ENCODE results near the gene TEX22. TPM values are rescaled to one million over a fixed set of nuclear protein-coding genes. Genes with fewer than 3 reads are reported as not detected.
A peak's percentile ranks its signal among the peaks of the same experiment; 100 is the strongest.

Gene TEX22
- total and polyA plus RNA-seq, 8 donors = 0.18 to 0.35 TPM; not detected in 6

DNA sequence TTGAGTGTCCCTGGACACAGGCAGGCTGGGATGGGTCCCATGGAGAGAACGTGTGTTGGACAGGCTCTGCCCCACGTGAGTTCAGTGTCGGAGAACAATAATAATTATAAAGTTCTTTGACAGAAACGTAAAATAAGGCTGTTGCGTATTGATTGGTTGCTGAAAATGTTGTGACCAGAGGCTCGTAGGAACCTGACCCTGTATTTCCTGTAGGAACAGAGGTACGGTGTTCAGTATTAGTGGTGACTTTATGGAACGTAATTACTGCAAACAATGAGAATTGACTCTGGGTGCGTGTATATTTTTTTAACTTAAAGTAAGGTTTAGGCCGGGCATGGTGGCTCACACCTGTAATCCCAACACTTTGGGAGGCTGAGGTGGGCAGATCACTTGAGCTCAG, 29.1 kb downstream of the TEX22 start:
- Histone ChIP-seq H3K36me3 (peaks cover 0 to 46% (median 20%) of the 10 kb centered on the region in 4 donors), H3K4me3 (no peak overlapping the region), H3K9me3 (peaks cover 0 to 3% (median 0%) of the 10 kb centered on the region in 4 donors), H3K27me3 (no peaks in the 10 kb centered on the region), H3K27ac (no peak overlapping the region), H3K4me1 (peaks cover 2 to 19% (median 7%) of the 10 kb centered on the region in 4 donors)
- WGBS, 5 donors = 96 to 98% (median 96%) methylated on average over 10 of the region's 10 CpGs
- intact Hi-C loops (cut with DNase I; ENCODE audit: low total_unique reads) = no loop called here
- DNase-seq = no peak
- no peak for TF ChIP-seq EP300 (IDR thresholded peaks at IDR 0.05)
- TF ChIP-seq POLR2AphosphoS5 (IDR thresholded peaks at IDR 0.05) = no peak
- TF ChIP-seq, protein P1, sequence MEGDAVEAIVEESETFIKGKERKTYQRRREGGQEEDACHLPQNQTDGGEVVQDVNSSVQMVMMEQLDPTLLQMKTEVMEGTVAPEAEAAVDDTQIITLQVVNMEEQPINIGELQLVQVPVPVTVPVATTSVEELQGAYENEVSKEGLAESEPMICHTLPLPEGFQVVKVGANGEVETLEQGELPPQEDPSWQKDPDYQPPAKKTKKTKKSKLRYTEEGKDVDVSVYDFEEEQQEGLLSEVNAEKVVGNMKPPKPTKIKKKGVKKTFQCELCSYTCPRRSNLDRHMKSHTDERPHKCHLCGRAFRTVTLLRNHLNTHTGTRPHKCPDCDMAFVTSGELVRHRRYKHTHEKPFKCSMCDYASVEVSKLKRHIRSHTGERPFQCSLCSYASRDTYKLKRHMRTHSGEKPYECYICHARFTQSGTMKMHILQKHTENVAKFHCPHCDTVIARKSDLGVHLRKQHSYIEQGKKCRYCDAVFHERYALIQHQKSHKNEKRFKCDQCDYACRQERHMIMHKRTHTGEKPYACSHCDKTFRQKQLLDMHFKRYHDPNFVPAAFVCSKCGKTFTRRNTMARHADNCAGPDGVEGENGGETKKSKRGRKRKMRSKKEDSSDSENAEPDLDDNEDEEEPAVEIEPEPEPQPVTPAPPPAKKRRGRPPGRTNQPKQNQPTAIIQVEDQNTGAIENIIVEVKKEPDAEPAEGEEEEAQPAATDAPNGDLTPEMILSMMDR (IDR thresholded peaks at IDR 0.05) = no peak
- no peak for TF ChIP-seq POLR2A (IDR thresholded peaks at IDR 0.05)

DNA sequence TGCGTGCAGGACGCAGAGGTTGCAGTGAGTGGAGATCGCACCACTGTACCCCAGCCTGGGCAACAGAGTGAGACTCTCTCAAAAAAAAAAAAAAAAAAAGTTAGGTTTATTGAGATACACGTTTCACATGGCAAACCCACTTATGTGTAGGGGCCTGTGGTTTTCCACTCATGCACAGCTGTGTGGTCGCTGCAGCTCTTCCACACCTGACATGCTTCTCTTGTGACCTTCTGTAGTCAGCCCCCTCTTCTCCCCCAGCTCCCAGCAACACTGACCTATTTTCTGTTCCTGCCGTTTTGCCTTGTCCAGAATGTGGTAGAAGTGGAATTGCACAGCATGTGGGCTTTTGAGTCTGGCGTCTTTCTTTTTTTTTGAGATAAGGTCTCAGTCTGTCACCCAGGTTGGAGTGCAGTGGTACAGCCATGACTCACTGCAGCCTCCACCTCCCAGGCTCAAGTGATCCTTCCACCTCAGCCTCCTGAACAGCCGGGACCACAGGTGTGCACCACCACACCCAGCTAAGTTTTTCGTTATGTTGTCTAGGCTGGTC, 29.7 kb downstream of the TEX22 start:
- DNase-seq = no peak
- intact Hi-C loops (cut with DNase I; ENCODE audit: low total_unique reads) = no loop called here
- TF ChIP-seq POLR2AphosphoS5 (IDR thresholded peaks at IDR 0.05) = no peak
- no peak for TF ChIP-seq POLR2A (IDR thresholded peaks at IDR 0.05)
- TF ChIP-seq EP300 (IDR thresholded peaks at IDR 0.05) = no peak
- Histone ChIP-seq H3K27me3 (no peaks in the 10 kb centered on the region), H3K9me3 (peaks cover 0 to 3% (median 0%) of the 10 kb centered on the region in 4 donors), H3K36me3 (peaks cover 0 to 46% (median 20%) of the 10 kb centered on the region in 4 donors), H3K4me3 (no peak overlapping the region), H3K27ac (no peak overlapping the region), H3K4me1 (peaks cover 0 to 15% (median 3%) of the 10 kb centered on the region in 4 donors)
- WGBS, 5 donors = 86 to 94% (median 93%) methylated on average over 9 of the region's 9 CpGs

DNA sequence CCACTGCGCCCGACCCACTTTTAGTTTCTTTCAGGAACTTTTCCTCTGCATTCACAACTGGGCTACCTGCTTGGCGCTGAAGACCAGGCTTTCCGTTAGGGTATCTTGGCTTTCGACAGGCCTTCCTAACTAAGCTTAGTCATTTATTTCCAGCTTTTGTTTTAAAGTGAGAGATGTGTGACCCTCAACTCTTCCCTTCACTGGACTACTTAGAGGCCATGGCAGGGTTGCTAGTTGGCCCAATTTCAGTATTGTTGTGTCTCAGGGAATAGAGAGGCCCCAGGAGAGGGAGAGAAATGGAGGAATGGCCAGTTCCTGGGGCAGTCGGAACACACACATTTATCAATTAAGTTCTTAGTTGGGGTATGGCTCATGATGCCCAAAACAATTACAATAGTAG, 31.7 kb downstream of the TEX22 start:
- WGBS, 5 donors = 77 to 97% (median 94%) methylated on average over 6 of the region's 6 CpGs
- H3K36me3 ChIP-seq = peaks cover 0 to 43% (median 14%) of the 10 kb centered on the region in 4 donors
- H3K4me3 ChIP-seq = no peak overlapping the region
- no peaks in the 10 kb centered on the region for H3K27me3 ChIP-seq
- H3K27ac ChIP-seq = peak overlapping the region in 1 of 5 donors; percentile 4
- no peak for TF ChIP-seq POLR2A (IDR thresholded peaks at IDR 0.05)
- no peak for TF ChIP-seq EP300 (IDR thresholded peaks at IDR 0.05)
- no peak for TF ChIP-seq POLR2AphosphoS5 (IDR thresholded peaks at IDR 0.05)
- TF ChIP-seq, protein P1 (IDR thresholded peaks at IDR 0.05) = no peak
- no peak for DNase-seq
- intact Hi-C loops (cut with DNase I; ENCODE audit: low total_unique reads) = no loop called here
- H3K4me1 ChIP-seq = peaks cover 0 to 15% (median 3%) of the 10 kb centered on the region in 4 donors
- peaks cover 0 to 3% (median 0%) of the 10 kb centered on the region in 4 donors for H3K9me3 ChIP-seq

DNA sequence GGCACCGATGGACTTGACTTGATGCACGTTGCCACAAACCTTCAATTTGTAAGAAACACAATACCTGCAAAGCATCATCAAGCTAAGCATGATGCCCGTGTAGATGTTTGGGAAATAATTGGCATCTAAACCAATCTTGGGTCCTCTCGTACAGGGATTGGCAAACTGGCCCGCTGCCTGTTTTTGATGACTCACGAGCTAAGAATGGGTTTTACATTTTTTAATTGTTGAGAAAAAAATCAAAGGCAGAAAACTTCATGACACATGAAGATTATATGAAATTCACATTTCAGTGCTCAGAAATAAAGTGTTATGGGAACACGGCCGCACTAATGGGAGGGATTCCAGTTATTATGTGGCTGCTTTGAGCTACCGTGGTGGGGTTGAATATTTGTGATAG, 32.2 kb downstream of the TEX22 start:
- WGBS, 5 donors = 66 to 74% (median 69%) methylated on average over 9 of the region's 9 CpGs
- H3K27ac ChIP-seq = peak overlapping the region in 1 of 5 donors; percentile 4

More for the DNA sequence above, 32.2 kb downstream of the TEX22 start:
- H3K4me1 ChIP-seq = peaks cover 0 to 15% (median 3%) of the 10 kb centered on the region in 4 donors
- intact Hi-C loops (cut with DNase I; ENCODE audit: low total_unique reads) = no loop called here
- H3K27me3 ChIP-seq = no peaks in the 10 kb centered on the region
- peaks cover 0 to 3% (median 0%) of the 10 kb centered on the region in 4 donors for H3K9me3 ChIP-seq
- TF ChIP-seq POLR2A (IDR thresholded peaks at IDR 0.05) = no peak
- no peak for TF ChIP-seq POLR2AphosphoS5 (IDR thresholded peaks at IDR 0.05)
- TF ChIP-seq EP300 (IDR thresholded peaks at IDR 0.05) = no peak
- TF ChIP-seq, protein P1 (IDR thresholded peaks at IDR 0.05) = no peak
- no peak overlapping the region for H3K4me3 ChIP-seq
- peaks cover 0 to 38% (median 11%) of the 10 kb centered on the region in 4 donors for H3K36me3 ChIP-seq
- no peak for DNase-seq

Data from stomach (tissue), 9 donors.